ENCODE data around the gene NCOA7.

NCOA7 gene

DNA sequence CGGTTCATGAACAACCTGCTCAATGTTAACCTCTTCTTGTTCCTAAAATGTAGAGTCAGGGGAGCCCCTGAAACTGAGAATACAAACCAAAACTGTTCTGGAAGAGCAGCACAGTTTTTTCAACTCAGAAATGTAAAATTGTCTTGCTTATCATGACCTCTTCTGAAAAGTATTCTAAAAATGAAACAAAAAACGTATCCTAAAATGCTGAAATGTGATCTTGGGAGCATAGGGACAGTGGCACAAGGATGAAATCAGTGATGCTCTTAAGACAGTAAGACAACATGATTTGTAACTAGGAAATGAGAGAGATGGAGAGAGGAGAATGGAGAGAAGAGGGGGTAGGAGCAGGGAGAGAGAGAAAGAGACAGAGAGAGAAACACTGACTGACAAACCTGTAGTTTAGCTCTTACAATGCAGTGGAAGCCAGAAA lies 27.5 kb downstream of the NCOA7 start:
- no peak for DNase-seq

DNA sequence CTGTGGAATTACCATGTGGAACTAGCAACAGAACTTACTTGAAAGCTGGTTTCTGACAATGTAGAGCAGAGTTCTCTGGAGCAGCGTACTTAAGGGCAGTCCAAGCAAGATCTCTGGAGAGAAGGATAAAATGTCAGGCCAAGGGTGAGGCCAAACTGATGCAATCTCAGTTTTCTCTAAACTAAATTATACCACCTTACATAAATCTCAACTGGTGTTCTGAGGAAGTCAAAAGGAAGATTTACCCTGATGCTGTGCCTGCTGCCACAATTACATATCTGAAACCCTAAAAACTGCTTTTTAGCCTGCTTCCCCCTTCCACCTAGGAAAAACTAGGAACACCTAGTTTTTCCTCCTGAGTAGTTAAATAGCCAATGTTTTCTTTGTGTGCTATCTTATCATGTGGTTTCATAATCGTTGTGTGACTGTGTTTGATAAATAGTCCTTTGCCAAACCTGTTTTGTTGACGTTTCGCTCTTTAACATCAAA lies 28.1 kb downstream of the NCOA7 start:
- no peak for DNase-seq

DNA sequence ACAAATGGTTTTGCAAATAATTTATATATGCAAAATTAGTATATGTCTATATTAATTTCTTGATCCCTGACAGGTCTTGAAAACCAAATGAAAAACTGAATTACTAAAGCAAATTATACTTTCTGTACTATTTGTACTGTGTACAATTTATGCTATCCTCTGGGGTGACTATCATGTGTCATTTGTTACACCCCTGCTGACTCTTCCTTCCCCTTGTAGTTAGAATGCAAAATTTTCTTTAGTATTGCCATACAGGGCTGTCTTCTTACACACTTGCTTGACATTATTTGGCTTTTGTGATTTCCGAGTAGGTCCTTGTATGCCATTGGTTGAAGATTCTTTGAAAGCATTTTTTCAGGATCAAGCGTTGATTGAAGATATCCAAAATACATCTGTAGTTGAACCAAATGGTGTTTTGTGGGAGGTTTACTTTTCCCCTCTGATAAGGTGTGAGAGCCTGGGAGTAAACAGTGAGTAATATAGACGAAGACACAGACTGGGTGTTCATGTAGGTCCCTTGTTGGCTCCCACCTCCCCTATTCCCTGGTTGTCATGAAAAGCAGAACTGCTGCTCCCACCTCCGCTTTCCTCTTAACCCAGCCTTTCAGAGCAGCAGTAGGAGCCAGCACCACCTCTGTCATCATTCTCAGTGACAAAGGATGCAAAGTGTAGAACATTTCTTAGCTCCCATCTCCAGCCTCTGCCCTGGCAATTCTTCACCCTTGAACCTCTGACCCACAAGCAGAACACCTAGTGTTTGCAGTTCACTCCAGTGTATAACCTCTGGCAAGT lies 29.0 kb downstream of the NCOA7 start:
- no peak for DNase-seq

DNA sequence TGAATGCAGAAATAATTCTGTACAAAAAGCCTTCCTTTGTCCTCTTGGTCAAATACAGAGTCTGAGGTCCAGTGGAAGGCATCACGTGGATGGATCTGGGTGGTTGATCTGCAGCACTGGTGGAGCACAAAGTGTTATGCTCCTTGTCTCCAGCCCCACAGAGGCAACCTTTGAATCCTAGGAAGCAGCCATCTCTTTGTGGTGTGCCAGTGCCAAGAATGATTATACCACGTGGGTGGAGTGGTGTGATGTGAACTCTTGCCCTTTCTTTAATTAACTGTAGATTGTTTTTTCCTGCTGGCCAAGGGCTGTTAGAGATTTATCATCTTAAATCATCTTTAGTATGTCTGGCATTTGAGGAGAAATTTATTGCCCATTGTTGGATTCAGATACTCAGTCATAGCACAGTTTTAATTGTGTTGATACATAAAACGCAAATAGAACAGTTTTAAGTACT lies 31.1 kb downstream of the NCOA7 start:
- DNase-seq, result no peak

DNA sequence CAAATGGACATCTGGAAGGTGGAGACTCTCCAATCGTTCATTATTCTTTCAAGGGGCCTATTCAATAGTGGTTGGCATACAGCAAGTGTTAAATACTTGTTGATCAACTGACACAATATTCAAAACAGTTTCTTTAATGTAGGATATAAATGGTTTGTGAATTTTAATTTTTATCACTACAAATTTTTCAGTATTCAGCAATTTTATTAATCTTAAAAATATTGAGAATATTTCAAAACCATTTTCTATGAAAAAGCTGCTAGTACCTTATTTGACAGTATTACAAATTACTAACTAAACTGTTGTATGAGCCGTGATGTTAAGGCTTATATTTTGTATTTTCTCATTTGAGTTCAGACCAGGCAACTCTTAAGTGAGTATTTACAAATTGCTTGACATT lies 32.4 kb downstream of the NCOA7 start:
- DNase-seq, result no peak

DNA sequence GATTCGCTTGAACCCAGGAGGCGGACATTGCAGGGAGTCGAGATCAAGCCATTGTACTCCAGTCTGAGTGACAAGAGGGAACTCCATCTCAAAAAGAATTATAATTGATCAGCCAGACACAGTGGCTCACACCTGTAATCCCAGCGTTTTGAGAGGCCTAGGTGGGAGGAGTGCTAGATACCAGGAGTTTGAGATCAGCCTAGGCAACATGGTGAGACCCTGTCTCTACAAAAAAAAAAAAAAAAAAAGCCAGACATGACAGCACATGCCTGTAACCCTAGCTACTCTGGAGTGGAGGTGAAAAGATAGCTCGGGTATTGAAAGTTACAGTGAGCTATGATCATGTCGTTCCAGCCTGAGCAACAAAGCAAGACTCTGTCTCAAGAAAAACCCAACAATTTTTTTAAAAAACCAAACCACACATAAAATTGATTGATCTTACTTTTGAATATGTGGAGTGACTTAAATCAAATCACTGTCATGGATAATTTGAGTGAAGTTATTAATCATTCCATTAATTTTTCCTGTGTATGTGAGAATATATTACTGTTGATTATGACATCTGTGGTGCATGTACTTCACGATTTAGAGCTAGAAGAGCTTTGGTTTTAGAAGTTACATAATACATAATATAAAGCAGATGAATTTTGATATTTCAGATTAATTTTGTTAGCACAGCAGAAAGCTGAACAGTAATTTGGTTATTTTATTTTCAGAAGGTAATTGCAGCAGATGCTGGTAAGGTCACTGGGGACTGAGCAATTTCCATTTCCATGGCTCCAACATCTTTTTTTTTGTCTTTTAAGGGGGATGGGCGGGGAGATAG lies 34.4 kb downstream of the NCOA7 start:
- no peak for DNase-seq

DNA sequence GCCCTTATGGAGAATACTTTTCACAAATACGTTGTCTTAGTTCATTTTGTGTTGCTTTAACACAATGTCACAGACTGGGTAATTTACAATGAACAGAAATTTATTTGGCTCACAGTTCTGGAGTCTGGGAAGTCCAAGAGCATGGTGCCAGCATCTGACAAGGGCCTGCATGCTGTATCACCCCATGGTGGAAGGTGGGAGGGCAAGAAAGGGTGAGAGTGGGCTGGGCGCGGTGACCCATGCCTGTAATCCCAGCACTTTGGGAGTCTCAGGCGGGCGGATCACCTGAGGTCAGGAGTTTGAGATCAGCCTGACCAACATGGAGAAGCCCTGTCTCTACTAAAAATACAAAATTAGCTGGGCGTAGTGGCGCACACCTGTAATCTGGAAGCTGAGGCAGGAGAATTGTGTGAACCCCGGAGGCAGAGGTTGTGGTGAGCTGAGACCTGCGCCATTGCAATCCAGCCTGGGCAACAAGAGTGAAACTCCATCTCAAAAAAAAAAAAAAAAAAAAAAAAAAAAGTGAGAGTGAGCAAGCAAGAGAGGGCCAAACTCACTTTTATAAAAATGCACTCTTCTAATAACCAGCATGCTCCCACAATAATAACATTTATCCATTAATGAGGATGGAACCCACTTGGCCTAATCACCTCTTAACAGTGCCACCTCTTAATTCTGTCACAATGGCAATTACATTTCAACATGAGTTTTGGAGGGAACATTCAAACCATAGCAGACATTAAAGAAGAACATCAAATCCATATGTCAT lies 36.1 kb downstream of the NCOA7 start:
- DNase-seq, result no peak

DNA sequence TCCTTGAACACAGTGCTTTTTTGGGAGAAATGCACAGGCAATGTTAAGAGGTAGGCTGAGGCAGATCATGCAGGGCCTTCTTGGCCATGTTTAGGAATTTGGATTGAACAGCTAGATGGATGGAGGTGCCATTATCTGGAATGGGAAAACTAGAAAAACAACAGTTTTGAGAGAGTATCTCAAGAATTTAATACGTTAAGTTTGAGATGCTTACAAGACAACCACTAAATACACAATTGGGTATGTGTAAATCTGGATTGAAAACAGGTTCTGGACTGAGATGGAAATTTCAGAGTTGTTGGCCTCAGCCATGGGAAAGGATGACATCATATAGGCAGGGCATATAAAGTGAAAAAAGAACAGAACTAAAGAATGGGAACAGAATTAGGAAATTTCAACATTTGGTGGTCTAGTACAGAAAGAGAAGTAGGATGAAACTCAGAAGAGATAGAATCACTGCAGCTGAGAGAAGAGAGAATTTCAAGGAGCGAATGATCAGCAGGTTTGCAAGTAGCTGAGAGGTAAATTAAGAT lies 37.1 kb downstream of the NCOA7 start:
- no peak for DNase-seq

DNA sequence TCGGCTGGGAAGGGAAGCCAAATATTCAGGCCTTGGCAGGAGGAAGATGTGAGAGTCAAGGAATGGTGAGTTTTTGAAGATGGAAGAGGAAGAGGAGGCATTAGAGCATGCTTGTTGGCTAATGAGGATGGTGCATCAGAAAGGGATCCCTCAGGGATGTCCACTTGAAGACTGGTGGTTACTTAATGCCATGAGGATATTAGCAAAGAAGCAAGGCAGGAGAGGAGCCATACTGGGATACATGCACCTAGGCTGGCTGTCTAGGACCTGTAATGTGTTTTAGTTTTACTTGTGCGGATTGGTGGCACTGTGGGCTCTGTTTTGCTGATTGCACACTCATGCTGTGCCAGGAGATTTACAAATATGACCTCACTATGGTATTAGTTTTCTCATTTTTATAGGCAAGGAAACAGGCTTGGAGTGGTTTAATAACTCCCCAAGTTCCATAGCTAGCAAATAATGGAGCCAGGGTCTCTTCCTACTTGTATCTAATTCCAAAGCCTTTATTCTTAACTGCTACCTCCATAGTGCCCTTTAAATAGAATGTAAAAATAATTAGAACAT lies 37.8 kb downstream of the NCOA7 start:
- no peak for DNase-seq

DNA sequence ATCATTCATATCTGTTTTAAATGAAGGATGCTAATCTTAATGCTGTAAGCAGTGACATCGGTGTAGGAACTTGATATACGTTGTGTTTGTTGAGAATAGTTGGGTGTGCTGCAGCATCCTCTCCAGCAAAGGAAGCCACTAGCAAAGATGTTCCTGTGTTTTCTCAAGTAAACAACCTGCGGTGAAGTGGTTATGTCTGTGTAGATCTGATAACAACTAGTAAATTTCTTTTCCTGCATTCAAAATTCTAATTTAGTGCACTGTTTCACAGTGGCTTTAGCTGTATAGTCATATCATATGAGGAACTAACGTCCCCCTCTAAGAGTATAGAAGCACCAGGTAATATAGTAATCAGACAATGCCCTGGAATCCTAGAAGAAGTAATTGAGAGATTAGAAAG lies 38.7 kb downstream of the NCOA7 start:
- no peak for DNase-seq

DNA sequence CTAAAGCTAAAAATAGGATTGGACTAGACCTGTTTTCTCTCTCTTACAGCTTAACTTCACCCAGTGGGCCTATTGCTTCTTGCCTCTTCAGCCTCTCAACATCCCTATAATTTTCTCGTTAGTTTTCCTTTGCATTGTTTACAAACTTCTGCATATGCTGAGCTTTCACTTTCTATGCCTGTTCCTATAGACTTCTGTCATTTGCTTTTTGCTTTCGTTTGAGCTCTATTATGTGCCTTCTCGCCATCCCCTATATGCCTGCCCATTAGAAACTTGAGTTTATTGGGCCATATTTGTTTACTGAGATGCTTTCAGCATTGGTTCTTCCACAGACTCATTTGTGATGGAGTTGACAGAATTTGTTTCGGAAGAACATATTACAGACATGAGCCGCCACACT lies 40.9 kb downstream of the NCOA7 start:
- DNase-seq, result no peak

DNA sequence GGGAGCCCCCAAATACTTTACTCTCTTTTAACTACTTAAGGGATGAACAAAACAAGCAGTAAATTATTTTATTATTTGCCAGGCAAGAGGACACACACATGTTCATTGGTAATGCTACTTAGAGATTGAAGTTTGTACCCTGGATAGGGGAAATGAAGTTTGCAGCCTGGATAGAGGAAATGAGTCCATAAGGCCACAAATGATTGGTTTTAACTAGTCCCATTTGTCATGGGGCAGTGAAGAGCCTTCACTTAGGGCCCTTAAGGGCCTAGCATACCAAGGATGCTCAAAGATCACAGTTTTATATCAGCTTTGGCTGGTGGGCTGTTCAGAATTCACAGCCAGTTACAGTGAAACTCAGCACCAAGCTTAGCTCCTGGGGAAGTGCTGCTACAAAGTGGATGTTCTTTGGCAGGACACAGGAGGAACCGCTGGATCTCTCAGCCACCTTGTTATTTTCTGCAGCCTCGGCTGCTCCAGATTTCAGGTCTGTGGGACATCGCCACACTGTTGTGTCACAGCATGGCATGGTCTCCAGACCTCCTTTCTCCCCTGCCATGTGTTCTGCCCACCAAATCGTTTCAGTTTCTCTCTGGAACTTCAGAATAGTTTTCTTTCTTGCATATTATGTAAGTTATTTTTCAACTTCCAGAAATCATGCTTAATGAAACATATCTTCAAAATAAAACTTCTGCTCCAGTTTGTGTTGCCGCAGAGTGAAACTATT lies 41.8 kb downstream of the NCOA7 start:
- no peak for DNase-seq

DNA sequence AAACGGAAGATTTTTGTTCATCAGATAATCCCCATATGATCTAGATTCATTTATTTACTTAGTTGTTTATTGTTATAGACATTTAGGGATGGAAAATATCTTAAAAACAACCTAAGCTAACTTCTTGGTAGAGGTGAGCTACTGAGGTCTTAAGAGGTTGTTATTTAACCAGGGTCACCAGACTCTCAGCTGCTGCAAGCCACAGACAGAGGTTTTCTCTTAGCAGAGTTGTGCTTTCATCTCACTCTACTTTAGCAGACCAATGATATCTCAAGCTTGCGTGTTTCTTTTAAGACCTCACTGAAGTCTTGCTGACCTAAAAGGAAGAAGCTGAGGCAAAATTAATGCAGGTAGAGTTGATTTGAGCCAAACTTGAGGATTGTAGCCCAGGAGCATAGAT lies 43.6 kb downstream of the NCOA7 start:
- DNase-seq, result no peak

DNA sequence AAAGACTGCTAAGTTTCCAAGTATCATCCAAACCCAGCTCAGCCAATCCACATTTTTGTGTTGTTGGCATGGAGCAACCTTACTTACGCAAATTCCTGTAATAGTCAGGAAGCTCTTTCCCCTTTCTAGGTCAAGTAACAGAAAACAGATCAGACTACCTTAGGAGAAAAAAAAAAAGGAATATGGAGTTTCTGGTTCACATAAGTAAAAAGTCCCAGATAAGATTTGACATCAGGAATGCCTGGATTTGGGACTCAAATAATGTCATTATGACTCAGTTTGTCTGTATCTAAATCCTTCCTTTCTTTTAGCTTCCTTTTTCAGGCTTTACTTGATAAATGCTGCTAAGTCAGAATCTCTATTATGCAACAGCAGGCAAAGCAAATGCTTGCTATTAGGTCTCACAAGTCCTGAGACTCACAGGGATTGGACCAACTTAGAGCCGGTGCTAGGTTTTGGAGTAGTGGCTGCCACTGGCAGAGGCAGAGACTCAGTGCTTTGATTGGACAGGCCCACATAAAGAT lies 44.5 kb downstream of the NCOA7 start:
- DNase-seq, result no peak

DNA sequence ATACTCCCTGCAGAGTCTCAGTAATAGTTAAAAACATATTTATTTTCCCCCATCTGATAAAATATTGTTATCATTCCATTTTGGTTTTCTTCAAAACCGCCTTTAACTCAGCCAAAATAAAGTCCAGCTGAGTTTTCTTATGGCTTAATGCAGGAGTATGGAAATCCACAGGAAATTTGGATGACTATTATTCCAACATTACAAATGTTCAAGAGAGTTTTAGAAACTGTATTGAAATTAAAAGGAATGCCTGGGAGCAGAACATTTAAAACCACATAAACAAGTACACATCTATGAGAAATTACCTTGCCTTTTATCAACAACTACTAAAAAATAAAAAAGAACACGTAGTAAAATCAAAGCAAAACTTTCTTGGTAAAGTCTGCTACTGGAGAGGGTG lies 45.7 kb downstream of the NCOA7 start:
- no peak for DNase-seq

DNA sequence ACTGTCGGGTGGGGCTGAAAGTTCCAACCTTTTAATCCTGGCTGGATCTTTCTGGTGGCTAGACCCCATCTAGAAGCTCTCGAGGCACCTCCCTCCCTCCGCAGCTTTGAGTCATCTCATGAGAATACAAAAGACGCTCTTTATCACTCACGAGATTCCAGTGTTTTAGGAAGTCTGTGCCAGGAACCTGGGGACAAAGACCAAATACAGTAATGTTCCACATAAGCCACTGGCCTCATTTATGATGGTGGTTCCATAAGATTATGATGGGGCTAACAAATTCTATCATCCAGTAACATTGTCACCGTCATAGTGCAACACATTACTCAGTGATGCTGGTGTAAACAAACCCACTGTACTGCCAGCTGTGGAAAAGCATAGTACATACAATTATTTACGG lies 48.7 kb downstream of the NCOA7 start:
- no peak for DNase-seq

DNA sequence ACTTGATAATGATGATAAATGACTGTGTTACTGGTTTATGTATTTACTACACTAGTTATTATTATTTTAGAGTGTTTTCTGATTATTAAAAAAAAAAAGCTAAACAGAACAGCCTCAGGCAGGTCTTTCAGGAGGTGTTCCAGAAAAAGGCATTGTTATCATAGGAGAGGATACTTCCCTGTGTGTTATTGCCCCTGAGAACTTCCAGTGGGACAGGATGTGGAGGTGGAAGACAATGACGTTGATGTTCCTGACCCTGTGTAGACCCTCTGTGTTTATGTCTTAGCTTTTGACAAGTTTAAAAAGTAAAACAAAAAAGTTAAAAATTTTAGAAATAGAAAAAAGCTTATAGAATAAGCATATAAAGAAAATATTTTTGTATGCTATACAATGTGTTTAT lies 49.1 kb downstream of the NCOA7 start:
- no peak for DNase-seq

DNA sequence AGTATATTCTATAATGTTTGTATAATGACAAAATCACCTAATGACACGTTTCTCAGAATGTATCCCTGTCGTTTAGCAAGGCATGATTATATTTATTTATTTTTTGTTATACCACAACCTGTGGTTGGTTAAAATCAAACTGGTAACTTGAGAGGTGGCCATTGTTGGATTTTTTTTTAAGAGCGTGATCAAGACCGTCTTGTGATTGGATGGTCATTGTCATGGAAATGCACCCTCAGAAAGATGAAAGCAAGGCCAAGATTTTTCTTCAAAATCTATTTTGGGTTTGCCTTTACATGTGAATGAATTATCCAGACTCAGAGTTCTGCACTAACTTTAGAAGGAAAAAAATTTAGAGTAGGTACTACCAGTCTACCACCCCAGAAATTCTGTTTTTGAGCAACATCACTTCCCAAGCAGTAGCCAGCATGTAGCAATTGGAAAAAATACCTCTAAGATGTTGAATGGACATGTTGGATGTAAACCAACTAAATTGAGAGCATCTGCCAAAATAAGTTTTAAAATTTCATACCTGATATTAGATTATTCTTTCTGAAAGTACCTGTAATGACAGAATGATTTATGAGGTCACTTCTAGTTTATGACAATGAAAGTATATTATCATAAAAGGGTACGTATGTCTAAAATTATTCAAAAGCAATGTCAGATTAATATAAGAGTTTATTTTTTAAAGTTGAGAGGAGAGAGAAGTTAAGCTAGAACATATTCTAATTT lies 50.8 kb downstream of the NCOA7 start:
- no peak for DNase-seq

DNA sequence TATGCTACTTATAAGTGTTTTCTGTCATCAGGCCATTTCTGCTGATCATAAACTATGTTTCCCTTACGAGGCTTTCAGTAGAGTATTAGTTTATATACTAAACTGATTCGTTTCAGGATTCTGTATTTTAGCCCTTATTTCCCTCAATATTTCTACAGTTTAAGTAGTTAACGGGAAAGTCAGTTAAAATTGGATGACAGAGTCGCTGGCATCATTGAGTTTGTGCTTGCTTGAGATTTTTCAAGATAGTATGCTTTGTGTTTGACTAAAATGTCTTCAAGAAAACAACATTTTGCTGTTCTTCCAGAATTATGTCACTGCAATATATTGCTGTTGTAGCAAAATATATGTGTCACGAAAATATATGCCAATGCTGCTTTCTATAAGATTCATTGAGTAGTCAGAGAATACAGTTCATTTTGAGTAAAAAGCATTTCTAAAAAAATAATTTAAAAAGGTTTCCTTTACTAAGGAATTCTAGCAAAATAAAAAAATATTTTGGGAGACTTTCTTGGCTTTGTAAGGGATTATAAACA lies 51.4 kb downstream of the NCOA7 start:
- DNase-seq, result no peak

DNA sequence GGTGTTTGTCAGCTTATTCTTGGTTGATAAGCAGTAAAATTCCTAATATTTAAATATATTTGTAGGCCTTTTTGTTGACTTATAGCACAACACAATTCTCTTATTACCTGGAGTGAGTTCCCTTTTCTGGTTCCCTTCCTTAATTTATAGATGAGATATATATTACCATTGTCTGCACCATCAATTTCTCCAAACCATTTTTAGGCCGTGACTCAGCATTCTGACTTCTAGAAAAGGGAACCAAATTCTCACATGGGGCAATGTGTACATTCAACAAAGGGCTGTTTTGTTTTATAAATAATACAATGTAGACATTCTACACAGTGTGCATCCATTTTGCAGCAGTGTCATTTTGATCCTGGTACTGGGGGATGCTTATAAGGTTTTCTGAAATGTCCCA lies 52.8 kb downstream of the NCOA7 start:
- DNase-seq, result no peak

DNA sequence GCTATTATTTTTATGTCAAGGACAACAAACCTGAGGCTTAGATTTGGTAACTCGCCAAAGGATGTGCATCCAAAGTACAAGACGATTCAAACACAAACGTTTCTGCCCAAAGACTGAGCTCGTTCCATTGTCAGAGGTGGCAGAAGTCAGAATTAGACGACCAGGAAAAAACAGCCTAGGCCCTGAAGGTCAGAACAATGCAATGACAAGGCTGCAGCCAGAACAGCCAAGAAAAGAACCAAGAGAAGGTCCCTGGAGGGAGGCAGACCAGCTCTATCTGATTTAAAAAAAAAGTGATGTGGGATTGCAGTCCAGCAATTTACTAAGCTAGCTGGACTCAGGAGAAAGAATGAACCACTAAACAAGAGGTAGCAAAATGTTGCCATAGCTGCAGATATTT lies 54.2 kb downstream of the NCOA7 start:
- no peak for DNase-seq
